ENCODE results near the gene SETD5.
A peak's percentile ranks its signal among the peaks of the same experiment; 100 is the strongest.

The SETD5 gene

GRCh38 chr3:9386501-9387321 is 10.7 kb upstream of the SETD5 start:
- no peak for DNase-seq (ENCODE audit: low read depth in 4 of 4, low spot score in 1 of 4)

DNA sequence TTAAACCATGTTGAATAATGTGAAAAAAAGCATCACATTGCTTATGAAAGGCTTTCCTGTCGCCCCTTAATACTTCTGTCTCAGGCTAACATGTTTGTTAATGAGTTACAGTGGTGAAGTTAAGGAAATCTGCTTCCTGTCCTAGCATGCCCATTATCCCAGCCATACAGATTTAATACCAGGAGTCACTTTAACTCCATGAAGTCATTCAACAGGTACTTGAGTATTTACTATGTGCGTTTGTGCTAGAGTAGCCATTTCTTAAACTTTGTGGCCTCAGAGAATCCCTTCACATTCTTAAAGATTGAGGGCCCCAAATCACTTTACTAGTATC is 10.1 kb upstream of the SETD5 start:
- no peak for DNase-seq (ENCODE audit: low read depth in 4 of 4, low spot score in 1 of 4)

GRCh38 chr3:9388142-9388541 is 9.3 kb upstream of the SETD5 start:
- no peak for DNase-seq (ENCODE audit: low read depth in 4 of 4, low spot score in 1 of 4)

DNA sequence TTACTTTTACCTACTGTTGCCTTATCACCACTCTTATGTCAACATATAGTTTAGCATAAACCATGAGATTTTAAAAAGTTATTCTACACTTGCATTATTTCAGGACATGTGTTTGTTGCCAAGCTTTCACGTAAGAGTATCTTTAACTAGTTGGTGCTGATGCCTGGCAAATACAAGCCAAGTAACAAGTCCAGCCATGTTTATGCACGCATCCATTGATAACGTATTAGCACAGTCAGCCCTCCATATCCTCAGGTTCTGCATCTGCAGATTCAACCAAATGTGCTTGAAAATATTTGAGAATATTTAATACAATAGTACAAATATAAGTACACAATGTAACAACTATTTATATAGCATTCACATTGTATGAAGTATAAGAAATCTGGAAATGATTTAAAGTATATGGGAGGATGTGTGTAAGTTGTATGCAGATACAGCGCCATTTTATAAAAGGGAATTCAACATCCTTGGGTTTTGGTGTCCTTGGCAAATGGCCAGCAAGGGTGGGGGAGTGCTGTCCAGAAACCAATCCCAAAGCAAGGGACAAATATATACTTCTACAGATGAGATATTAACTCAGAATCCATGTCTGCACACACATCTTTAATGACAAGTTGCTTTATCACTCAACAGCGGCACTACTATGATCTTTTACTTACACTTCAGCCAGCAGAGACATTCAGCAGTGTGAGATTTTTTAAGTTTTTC is 8.7 kb upstream of the SETD5 start:
- no peak for DNase-seq (ENCODE audit: low read depth in 4 of 4, low spot score in 1 of 4)

GRCh38 chr3:9390265-9390888 is 7.0 kb upstream of the SETD5 start:
- DNase-seq (ENCODE audit: low read depth in 4 of 4, low spot score in 1 of 4): no peak

GRCh38 chr3:9392041-9392440 is 5.4 kb upstream of the SETD5 start:
- DNase-seq (ENCODE audit: low read depth in 4 of 4, low spot score in 1 of 4): no peak

DNA sequence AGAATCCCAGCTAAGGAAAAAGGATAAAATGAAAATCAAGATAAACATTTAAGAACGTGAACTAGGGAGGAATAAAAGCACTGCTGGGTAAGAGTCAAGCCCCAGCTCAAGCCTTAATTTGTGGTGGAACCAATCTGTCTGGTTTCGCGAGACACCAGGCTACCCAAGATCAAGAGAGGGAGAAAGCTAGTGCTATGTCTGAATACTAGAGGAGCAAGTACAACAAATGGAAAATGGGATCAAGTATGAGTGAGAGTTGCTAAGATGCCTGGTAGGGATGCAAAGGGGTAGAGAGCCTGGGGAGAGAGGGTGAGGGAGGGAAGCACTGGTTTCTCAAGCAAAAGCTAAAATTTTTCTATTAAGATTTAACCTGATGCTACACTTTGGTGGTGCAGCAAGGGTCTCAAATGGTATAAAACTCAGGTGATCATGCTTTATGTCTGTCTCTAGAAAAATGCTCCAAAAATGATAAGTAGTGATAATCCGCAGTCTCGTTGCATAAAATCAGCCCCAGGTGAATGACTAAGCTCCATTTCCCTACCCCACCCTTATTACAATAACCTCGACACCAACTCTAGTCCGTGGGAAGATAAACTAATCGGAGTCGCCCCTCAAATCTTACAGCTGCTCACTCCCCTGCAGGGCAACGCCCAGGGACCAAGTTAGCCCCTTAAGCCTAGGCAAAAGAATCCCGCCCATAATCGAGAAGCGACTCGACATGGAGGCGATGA is 1.7 kb upstream of the SETD5 start:
- no peak for DNase-seq (ENCODE audit: low read depth in 4 of 4, low spot score in 1 of 4)

DNA sequence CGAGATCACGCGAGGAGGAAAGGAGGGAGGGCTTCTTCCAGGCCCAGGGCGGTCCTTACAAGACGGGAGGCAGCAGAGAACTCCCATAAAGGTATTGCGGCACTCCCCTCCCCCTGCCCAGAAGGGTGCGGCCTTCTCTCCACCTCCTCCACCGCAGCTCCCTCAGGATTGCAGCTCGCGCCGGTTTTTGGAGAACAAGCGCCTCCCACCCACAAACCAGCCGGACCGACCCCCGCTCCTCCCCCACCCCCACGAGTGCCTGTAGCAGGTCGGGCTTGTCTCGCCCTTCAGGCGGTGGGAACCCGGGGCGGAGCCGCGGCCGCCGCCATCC is 1.1 kb upstream of the SETD5 start:
- peak; percentile 49 to 74 (median 59) for DNase-seq (ENCODE audit: low read depth in 4 of 4, low spot score in 1 of 4)

DNA sequence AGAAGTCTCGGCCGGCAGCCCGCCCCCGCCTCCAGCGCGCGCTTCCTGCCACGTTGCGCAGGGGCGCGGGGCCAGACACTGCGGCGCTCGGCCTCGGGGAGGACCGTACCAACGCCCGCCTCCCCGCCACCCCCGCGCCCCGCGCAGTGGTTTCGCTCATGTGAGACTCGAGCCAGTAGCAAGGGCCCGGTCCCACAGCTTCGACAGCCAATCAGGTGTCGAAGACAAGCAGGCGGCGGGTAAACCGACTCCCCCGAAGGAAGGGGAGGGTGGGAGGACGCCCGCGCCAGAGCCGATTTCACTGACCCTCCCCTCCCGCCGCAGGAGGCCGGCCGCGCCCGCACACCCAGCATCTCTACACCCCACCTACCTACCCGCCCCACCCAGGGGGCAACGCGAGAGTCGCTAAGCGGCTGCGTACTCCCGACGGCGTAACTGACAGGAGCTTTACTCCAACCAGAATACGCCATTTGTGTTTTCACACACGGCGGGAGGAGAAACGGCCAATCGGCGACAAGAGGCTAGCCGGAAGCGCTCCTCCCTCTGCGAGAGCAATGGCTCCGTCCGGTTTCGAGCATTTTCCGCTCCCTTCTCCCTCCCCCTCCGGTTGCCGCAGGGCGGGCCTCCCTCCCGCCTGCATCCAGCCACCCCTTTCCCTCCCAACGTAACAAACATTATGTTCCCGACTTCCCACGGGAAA is 633 bp upstream of the SETD5 start:
- peak; percentile 88 to 95 (median 92) for DNase-seq (ENCODE audit: low read depth in 4 of 4, low spot score in 1 of 4)

DNA sequence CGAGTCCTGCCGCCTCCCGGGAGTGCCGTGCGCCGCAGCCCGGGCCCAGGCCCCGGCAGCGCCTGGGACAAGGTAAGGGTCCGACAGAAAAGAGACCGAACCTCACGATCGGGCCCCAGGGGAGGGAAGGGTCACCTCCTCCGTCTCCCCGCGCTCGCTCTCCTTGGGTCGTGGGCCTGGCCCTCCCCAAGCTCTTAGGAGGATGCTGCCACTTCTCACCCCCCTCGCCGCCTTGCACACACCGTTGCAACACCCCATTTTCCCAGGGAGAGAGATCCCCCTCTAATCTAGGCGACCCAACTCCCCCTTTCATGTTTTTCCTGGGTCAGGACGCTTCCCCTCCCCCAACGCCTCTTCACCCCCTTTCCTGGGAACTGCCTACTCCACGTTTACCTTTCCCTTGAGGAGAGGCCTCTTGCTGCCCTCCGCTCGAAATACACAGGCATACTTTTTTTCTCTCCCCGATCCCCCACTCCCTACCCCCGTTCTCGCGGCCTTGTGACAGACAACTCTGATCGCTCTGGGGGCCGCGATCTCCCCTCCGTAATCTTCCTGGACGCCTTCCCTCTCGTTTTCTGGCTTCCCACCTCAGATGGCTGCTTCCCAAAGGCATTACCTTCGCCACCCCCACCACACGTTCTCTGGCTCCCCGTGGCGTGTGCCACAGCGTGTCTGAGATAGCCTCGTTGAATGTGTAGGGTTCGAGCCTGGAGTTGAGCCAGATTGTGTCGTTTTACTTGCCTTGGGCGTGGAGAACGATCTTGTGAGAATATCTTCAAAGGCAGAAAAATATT is 688 bp downstream of the SETD5 start:
- peak in 2 of 4 experiments; percentile 22 to 31 for DNase-seq (ENCODE audit: low read depth in 4 of 4, low spot score in 1 of 4)

DNA sequence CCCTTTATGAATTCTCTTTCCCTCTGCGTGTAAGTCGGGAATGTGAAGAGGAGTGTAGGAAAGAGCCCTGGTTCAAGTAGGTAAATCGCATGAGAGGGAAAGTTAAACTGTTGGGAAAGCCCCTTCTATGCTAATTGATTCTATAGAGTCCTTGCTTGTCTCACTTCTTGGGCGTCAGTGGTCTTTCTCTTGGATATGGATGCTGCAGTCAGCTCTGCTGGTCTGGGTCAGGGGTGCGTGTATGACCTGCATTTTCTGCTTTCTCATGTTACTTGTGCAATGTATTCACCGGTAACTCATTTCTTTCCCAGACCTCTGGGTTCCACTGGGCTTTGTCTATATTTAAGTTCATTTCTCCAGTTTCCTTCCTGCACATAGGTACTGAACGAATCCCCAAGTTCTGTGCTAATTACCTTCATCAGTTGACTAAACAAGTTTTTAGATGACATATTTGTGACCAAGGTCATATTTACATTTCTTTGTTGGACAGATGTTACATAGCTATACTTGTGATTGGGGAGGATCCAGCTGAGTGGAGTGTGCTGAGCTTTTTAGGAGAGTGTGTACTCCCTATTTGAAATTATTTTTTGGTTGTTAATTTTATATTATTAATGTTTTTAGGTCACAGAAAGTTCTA is 1.4 kb downstream of the SETD5 start:
- DNase-seq (ENCODE audit: low read depth in 4 of 4, low spot score in 1 of 4): no peak

GRCh38 chr3:9399337-9399703 is 1.9 kb downstream of the SETD5 start:
- DNase-seq (ENCODE audit: low read depth in 4 of 4, low spot score in 1 of 4): no peak

- no peak for DNase-seq (ENCODE audit: low read depth in 4 of 4, low spot score in 1 of 4)
Measured at GRCh38 chr3:9399746-9400145, 2.3 kb downstream of the SETD5 start.

DNA sequence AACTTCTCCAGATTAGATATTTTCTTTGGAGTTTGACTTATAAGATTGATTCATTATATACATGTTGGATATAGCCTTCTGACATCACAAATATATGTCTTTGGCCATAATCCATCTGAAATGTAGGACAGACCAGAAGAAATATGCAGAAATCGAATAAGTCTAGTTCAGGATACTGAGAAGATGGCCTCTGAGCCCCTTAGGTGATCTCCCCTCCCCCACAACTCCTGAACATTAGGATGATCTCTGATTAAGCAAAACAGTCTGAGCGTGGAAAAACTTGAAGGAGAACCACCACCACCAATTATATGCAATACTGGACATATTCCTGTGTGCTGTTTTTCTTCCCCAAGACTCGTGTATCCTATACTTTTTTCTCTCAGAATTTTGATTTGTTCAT is 3.2 kb downstream of the SETD5 start:
- DNase-seq (ENCODE audit: low read depth in 4 of 4, low spot score in 1 of 4): no peak

GRCh38 chr3:9401986-9402385 is 4.6 kb downstream of the SETD5 start:
- no peak for DNase-seq (ENCODE audit: low read depth in 4 of 4, low spot score in 1 of 4)

DNA sequence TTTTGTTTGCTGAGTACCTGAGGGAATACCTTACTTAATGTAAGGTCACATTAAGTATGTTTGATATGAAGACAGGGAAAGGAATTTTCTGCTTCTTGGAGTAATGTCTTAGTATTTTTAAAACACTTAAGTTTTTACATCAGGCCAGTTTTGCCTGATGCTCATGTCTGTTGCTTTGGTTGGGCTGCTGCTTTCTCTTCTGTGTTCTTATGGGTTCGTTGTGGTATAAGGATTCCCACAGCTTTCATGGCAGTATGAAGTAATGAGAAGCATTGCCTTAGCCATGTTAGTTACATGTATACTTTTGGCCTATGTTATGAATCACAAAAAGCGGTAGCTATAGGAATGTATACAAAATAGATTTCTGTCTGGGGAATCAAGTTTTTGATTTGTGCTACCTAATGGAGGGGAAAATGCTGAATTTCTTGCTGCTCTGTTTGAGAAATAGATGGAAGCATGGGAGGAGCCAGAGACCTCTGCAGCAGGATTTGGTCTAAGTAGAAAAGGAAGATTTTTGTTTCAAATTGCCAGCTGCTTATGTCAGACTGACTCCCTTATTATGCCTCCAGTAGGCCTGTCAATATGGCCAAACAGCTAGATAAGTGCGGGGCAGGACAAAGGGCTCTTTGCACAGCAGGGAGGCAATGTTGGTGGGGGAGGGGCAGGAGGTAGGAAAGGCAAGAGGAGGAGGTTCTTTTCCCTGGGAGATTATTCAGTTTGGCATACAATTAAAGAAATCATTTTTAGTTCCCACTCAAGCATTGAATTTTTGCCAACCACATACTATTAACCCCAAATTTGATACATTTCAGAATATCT is 5.2 kb downstream of the SETD5 start:
- no peak for DNase-seq (ENCODE audit: low read depth in 4 of 4, low spot score in 1 of 4)

DNA sequence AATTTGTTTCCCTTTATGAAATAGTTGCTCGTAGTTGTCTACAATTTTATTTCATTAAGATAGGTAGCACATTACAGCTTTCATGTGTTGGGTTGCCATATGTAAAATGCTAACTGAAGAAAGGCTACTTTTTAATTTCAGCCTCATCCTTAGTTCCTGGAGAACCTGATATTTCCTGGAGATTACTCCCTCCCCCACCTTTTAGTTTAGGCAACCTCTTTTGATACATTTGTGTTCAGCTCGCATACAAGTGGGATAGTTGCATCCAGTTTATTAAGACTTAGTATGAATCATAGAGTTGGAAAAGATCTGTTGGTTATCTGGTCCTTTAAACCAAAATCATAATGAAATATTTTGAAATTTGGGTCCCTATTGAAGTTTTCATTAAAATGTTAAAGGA is 6.0 kb downstream of the SETD5 start:
- no peak for DNase-seq (ENCODE audit: low read depth in 4 of 4, low spot score in 1 of 4)

- DNase-seq (ENCODE audit: low read depth in 4 of 4, low spot score in 1 of 4): no peak
Measured at GRCh38 chr3:9404680-9405079, 7.3 kb downstream of the SETD5 start.

GRCh38 chr3:9405756-9406155 is 8.3 kb downstream of the SETD5 start:
- no peak for DNase-seq (ENCODE audit: low read depth in 4 of 4, low spot score in 1 of 4)
